ENCODE measurements around the gene SLC24A3. TPM values are rescaled to one million over a fixed set of nuclear protein-coding genes. Genes with fewer than 3 reads are reported as not detected.

SLC24A3 gene
- total RNA-seq, 1 donor from 2014 or later: 0.96 TPM

- no peak for DNase-seq (ENCODE audit: low spot score, unreplicated experiment)
- H3K9me3 Mint-ChIP-seq (ENCODE audit: low read depth): no peaks in the 10 kb centered on the region
- TF ChIP-seq CTCF (IDR thresholded peaks at IDR 0.05; ENCODE audit: unreplicated experiment): no peak
- peaks cover 5% of the 10 kb centered on the region for H3K4me1 Mint-ChIP-seq (ENCODE audit: low read depth)
- no peaks in the 10 kb centered on the region for H3K36me3 Mint-ChIP-seq (ENCODE audit: insufficient read depth)
- no peak overlapping the region for H3K27ac Mint-ChIP-seq
- no peaks in the 10 kb centered on the region for H3K27me3 Mint-ChIP-seq
- H3K4me3 Mint-ChIP-seq (ENCODE audit: low read depth): no peak overlapping the region
Measured at GRCh38 chr20:19557291-19557690, 344.8 kb downstream of the SLC24A3 start.

DNA sequence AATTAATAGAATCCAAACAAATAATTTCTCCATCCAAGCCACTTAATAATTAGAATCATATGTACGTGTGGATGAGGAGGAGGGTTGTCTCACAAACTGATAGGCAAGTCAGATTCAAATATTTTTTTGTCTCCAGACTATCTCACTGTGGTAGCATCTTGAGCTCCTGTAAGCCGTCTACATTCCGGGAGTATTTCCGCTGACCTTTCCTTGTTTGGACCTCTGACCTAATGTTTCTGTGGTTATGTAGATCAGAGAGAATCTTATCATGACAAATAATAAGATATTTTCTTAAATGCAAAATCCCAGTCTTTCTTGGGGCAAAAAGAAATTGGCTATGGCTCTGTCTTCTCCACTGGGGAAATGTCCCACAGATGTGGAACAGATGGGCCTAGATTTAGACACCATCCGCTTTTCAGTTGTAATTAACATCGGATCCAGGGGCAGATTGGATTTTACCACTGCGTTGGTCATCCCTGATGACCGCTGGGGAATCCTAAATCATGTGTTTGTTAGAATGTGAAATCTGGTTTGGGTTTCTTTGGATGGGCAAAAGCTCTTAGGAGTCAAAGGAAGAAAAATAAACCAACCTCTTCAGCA lies 348.5 kb downstream of the SLC24A3 start:
- TF ChIP-seq CTCF (IDR thresholded peaks at IDR 0.05; ENCODE audit: unreplicated experiment): no peak
- no peak for DNase-seq (ENCODE audit: low spot score, unreplicated experiment)
- H3K4me1 Mint-ChIP-seq (ENCODE audit: low read depth): peaks cover 5% of the 10 kb centered on the region
- no peak overlapping the region for H3K27ac Mint-ChIP-seq
- peaks cover 4% of the 10 kb centered on the region for H3K9me3 Mint-ChIP-seq (ENCODE audit: low read depth)
- no peak overlapping the region for H3K4me3 Mint-ChIP-seq (ENCODE audit: low read depth)
- peaks cover 2% of the 10 kb centered on the region for H3K27me3 Mint-ChIP-seq
- H3K36me3 Mint-ChIP-seq (ENCODE audit: insufficient read depth): no peaks in the 10 kb centered on the region

- Mint-ChIP-seq H3K9me3 (ENCODE audit: low read depth) (peaks cover 4% of the 10 kb centered on the region), H3K4me1 (ENCODE audit: low read depth) (peaks cover 1% of the 10 kb centered on the region), H3K27ac (no peak overlapping the region), H3K36me3 (ENCODE audit: insufficient read depth) (no peaks in the 10 kb centered on the region), H3K27me3 (peaks cover 2% of the 10 kb centered on the region), H3K4me3 (ENCODE audit: low read depth) (no peak overlapping the region)
- no peak for TF ChIP-seq CTCF (IDR thresholded peaks at IDR 0.05; ENCODE audit: unreplicated experiment)
- DNase-seq (ENCODE audit: low spot score, unreplicated experiment): no peak
Measured at GRCh38 chr20:19562426-19562825, 350.0 kb downstream of the SLC24A3 start.

DNA sequence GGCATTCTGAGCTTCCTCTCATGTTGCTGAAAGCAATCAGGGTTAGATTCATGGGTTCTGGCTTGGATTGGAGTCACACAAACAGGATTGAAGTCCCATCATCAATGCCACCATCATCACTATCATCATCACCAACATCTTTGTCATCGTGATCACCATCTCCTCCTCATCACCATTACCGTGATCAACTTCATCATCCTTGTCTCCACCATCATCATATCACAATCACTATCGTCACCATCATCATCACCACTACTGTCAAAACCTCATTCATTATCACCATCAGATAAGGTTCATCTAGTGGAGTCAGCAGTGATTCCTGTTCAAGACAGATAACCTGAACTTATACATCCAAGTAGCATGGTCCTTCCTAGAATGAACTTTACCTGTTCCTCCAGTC lies 351.8 kb downstream of the SLC24A3 start:
- Mint-ChIP-seq H3K9me3 (ENCODE audit: low read depth) (peaks cover 4% of the 10 kb centered on the region), H3K27ac (no peak overlapping the region), H3K4me1 (ENCODE audit: low read depth) (no peaks in the 10 kb centered on the region), H3K4me3 (ENCODE audit: low read depth) (no peak overlapping the region), H3K36me3 (ENCODE audit: insufficient read depth) (no peaks in the 10 kb centered on the region), H3K27me3 (peaks cover 2% of the 10 kb centered on the region)
- DNase-seq (ENCODE audit: low spot score, unreplicated experiment): no peak
- no peak for TF ChIP-seq CTCF (IDR thresholded peaks at IDR 0.05; ENCODE audit: unreplicated experiment)

DNA sequence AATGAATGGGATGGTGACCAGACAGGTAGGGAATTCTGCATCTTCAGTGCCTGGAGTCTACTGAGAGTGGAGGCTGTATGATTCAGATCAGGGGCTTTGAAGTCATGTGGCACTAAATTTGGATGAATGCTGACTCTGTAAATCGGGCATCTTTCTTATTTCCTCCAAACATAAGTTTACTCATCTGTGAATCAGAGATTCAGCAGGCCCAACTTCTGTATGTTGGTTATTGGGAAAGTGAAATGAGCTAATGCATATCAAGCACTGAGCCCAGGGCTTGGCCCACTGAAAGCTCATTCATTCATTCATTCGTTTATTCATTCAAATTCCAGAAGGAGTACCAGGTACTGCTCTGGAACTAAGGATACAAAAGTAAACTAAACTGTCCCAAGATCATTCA lies 353.3 kb downstream of the SLC24A3 start:
- Mint-ChIP-seq H3K4me3 (ENCODE audit: low read depth) (no peak overlapping the region), H3K27ac (no peak overlapping the region), H3K36me3 (ENCODE audit: insufficient read depth) (no peaks in the 10 kb centered on the region), H3K4me1 (ENCODE audit: low read depth) (no peaks in the 10 kb centered on the region), H3K27me3 (peaks cover 7% of the 10 kb centered on the region), H3K9me3 (ENCODE audit: low read depth) (peaks cover 4% of the 10 kb centered on the region)
- no peak for TF ChIP-seq CTCF (IDR thresholded peaks at IDR 0.05; ENCODE audit: unreplicated experiment)
- no peak for DNase-seq (ENCODE audit: low spot score, unreplicated experiment)
